GM12875 (cell line): ENCODE measurements around the gene PACRG.

ENCODE experiments used
- H3K4me3 ChIP-seq: one replicate; pipeline ENCODE4 v1.5.1; 2011; ENCODE audit warnings: low read depth, low read length, control low read depth
- CTCF ChIP-seq: IDR thresholded peaks from 2 replicates; pipeline ENCODE4 v1.5.1; 2011; ENCODE audit warnings: low read depth, mild to moderate bottlenecking, control low read depth, inconsistent platforms, low read length, moderate library complexity, borderline replicate concordance; ENCODE audit not compliant: insufficient read depth

Gene PACRG

GRCh38 chr6:163173741-163174140 is 446.0 kb downstream of the PACRG start:
- no peak overlapping the region for H3K4me3 ChIP-seq
- no peak for TF ChIP-seq CTCF

- no peak for TF ChIP-seq CTCF
- H3K4me3 ChIP-seq = no peak overlapping the region
Measured at GRCh38 chr6:163175301-163175700, 447.5 kb downstream of the PACRG start.

- TF ChIP-seq CTCF = no peak
Measured at GRCh38 chr6:163176097-163176496, 448.3 kb downstream of the PACRG start.

GRCh38 chr6:163177007-163177406 is 449.2 kb downstream of the PACRG start:
- no peak for TF ChIP-seq CTCF
- H3K4me3 ChIP-seq = no peak overlapping the region

More at GRCh38 chr6:163176097-163176496, 448.3 kb downstream of the PACRG start:
- no peak overlapping the region for H3K4me3 ChIP-seq

GRCh38 chr6:163177892-163178420 is 450.2 kb downstream of the PACRG start:
- no peak overlapping the region for H3K4me3 ChIP-seq
- no peak for TF ChIP-seq CTCF

- no peak overlapping the region for H3K4me3 ChIP-seq
- TF ChIP-seq CTCF = no peak
Measured at GRCh38 chr6:163179061-163179460, 451.3 kb downstream of the PACRG start.

GRCh38 chr6:163179721-163180120 is 451.9 kb downstream of the PACRG start:
- TF ChIP-seq CTCF = no peak
- H3K4me3 ChIP-seq = no peak overlapping the region
